Skeletal muscle tissue (tissue), 4 donors: Measurements from ENCODE around the gene RALGPS1. TPM values are rescaled to one million over a fixed set of nuclear protein-coding genes. Genes with fewer than 3 reads are reported as not detected.

Experiments
- H3K27ac ChIP-seq: one replicate; pipeline ENCODE4 v1.7.0; 2013; ENCODE audit warnings: mild to moderate bottlenecking, low read depth, low read length, inconsistent platforms
- H3K27me3 ChIP-seq, 3 donors: one replicate each; pipeline ENCODE4 v1.7.0; 2013; ENCODE audit warnings: low read length in 3 of 3; ENCODE audit not compliant: control insufficient read depth in 3 of 3, insufficient read depth in 3 of 3
- H3K36me3 ChIP-seq, 3 donors: one replicate each; pipeline ENCODE4 v1.7.0; 2013; ENCODE audit warnings: low read length in 3 of 3; ENCODE audit not compliant: control insufficient read depth in 3 of 3, insufficient read depth in 3 of 3
- H3K4me1 ChIP-seq, 3 donors: one replicate each; pipeline ENCODE4 v1.7.0; 2013; ENCODE audit warnings: low read length in 3 of 3, mild to moderate bottlenecking in 3 of 3; ENCODE audit not compliant: control insufficient read depth in 3 of 3, insufficient read depth in 3 of 3
- H3K4me3 ChIP-seq, 3 donors: one replicate each; pipeline ENCODE4 v1.7.0; 2013; ENCODE audit warnings: low read length in 3 of 3
- H3K9ac ChIP-seq, 3 donors: one replicate each; pipeline ENCODE4 v1.7.0; 2013; ENCODE audit warnings: low read length in 3 of 3, mild to moderate bottlenecking in 3 of 3, moderate library complexity in 2 of 3, low read depth in 1 of 3
- H3K9me3 ChIP-seq, 3 donors: one replicate each; pipeline ENCODE4 v1.7.0; 2013; ENCODE audit warnings: low read length in 3 of 3; ENCODE audit not compliant: control insufficient read depth in 3 of 3
- total RNA-seq: library from RNA; depleted of rRNA; stranded (reverse); fragments of >200 nt; gene quantifications from one replicate; pipeline ENCODE4 v1.2.3, GENCODE V29; 2014
- donor health status: Osteomylitis.

RALGPS1 gene
- total RNA-seq, 1 donor from 2014 or later: 9.4 TPM

DNA sequence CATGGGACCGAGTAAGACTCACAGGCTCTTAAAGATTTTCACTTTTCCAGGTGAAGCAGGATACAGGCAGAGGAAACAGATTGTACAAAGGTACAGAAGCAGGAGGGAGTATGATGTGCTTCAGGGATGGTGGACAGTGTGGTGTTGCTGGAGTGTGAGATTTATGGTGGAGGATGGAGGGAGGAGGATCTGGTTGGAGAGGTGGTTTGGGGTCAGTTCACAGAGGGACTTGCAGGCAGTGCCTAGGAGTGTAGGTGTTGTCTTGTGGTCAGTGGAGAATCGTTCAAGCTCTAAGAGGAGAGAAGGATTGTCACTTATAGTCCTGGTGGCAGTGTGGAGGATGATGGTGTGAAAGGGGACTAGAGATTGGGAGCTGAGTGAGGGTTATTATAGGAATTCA, 11.8 kb downstream of the RALGPS1 start:
- H3K9me3 ChIP-seq: no peaks in the 10 kb centered on the region
- H3K36me3 ChIP-seq: no peaks in the 10 kb centered on the region
- H3K27me3 ChIP-seq: no peaks in the 10 kb centered on the region
- H3K4me3 ChIP-seq: no peak overlapping the region
- no peaks in the 10 kb centered on the region for H3K4me1 ChIP-seq
- no peak overlapping the region for H3K27ac ChIP-seq
- H3K9ac ChIP-seq: no peak overlapping the region

DNA sequence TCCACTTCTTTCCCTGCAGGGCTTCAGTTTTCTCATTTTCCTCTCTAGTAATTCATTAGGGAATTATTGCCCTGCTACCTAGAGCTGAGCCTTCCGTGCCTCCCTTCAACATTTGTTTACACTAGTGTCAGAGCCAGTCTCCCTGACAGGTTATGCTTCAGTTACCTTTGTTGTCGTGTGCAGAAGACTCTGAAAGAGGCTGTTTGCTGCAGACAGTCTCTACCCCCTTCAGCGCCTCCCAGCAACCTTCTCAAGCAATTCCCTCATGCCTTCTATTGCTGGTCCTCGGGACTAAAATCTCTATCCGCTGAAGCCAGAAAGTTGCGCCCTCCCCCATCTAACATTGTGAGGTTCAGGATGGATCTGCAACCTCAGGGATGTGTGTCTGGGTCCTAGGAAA, 12.8 kb downstream of the RALGPS1 start:
- Histone ChIP-seq H3K9me3 (no peaks in the 10 kb centered on the region), H3K4me1 (no peaks in the 10 kb centered on the region), H3K9ac (no peak overlapping the region), H3K27ac (no peak overlapping the region), H3K4me3 (no peak overlapping the region), H3K36me3 (no peaks in the 10 kb centered on the region), H3K27me3 (no peaks in the 10 kb centered on the region)

- Histone ChIP-seq H3K27ac (no peak overlapping the region), H3K9me3 (no peaks in the 10 kb centered on the region), H3K27me3 (no peaks in the 10 kb centered on the region), H3K9ac (no peak overlapping the region), H3K36me3 (no peaks in the 10 kb centered on the region), H3K4me3 (no peak overlapping the region), H3K4me1 (peaks cover 0 to 4% (median 4%) of the 10 kb centered on the region in 3 donors)
These were observed 18.3 kb downstream of the RALGPS1 start for GRCh38 chr9:126932871-126933321.

DNA sequence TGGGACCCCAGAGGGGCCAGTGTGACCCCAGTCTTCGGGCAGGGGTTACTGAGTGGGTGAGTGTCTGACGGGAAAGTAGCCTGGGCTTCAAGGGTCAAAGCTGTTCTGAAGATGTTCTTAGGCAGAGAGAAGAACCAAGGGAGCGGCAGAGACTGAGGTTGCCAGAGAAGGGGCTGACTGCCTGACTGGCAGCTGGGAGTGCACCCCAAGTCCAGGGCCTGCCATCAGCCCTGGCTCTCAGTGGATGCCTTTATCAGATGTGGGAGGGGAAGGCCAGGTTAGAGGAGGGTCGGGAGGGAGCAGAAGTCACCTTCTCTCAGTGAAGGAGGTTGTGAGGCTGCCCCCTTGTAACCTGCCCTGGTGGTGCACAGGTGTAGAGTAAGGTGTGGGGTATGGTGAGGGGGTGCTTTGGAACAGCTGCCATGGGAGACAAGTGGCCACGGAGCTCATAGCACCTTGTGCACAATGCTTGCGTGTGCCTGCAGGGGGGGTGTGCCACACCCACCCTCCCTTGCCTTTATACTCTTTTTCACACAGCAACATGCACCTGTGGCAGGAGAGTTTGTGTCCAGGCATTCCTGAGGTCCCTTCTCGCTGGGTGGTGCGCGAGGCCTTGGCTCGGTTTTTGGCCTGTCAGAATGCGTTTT, 18.9 kb downstream of the RALGPS1 start:
- Histone ChIP-seq H3K27me3 (no peaks in the 10 kb centered on the region), H3K36me3 (no peaks in the 10 kb centered on the region), H3K4me3 (no peak overlapping the region), H3K9ac (no peak overlapping the region), H3K27ac (no peak overlapping the region), H3K4me1 (peaks cover 0 to 4% (median 4%) of the 10 kb centered on the region in 3 donors), H3K9me3 (no peaks in the 10 kb centered on the region)

- Histone ChIP-seq H3K4me3 (no peak overlapping the region), H3K9ac (no peak overlapping the region), H3K36me3 (no peaks in the 10 kb centered on the region), H3K9me3 (no peaks in the 10 kb centered on the region), H3K27ac (no peak overlapping the region), H3K4me1 (peaks cover 0 to 4% (median 4%) of the 10 kb centered on the region in 3 donors), H3K27me3 (no peaks in the 10 kb centered on the region)
These were observed 19.9 kb downstream of the RALGPS1 start for GRCh38 chr9:126934441-126934840.

- Histone ChIP-seq H3K4me3 (no peak overlapping the region), H3K4me1 (peaks cover 0 to 4% (median 4%) of the 10 kb centered on the region in 3 donors), H3K27me3 (no peaks in the 10 kb centered on the region), H3K9ac (peak overlapping the region in 1 of 3 donors; percentile 15), H3K36me3 (no peaks in the 10 kb centered on the region), H3K9me3 (no peaks in the 10 kb centered on the region), H3K27ac (no peak overlapping the region)
These were observed 21.0 kb downstream of the RALGPS1 start for GRCh38 chr9:126935630-126936029.

DNA sequence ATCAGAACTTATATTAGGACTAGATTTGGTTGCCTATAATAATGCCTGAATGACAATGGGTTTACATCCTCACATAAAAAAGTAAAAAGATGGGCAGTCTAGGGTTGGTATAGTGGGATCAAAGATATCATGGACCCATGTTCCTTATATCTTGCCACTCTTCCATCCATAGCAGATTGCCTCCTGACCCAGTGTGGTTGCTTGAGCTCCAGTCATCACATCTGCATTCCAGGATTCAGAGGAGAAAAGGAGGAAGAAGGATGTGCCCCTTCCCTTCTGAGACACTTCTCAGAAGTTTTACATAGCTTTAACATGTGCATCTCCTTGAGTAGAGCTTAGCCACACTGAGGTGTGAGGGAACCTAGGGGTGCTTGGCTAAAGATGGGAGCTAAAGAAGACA, 22.9 kb downstream of the RALGPS1 start:
- no peaks in the 10 kb centered on the region for H3K27me3 ChIP-seq
- H3K27ac ChIP-seq: no peak overlapping the region

GRCh38 chr9:126938327-126938726, 23.7 kb downstream of the RALGPS1 start:
- Histone ChIP-seq H3K4me3 (no peak overlapping the region), H3K36me3 (no peaks in the 10 kb centered on the region), H3K27ac (no peak overlapping the region), H3K4me1 (peaks cover under 1 to 4% (median 4%) of the 10 kb centered on the region in 3 donors), H3K9ac (no peak overlapping the region), H3K27me3 (no peaks in the 10 kb centered on the region), H3K9me3 (no peaks in the 10 kb centered on the region)

More for the DNA sequence above, 22.9 kb downstream of the RALGPS1 start:
- Histone ChIP-seq H3K9me3 (no peaks in the 10 kb centered on the region), H3K9ac (no peak overlapping the region), H3K36me3 (no peaks in the 10 kb centered on the region), H3K4me3 (no peak overlapping the region), H3K4me1 (peaks cover 0 to 4% (median 4%) of the 10 kb centered on the region in 3 donors)

- H3K4me3 ChIP-seq: no peak overlapping the region
- no peak overlapping the region for H3K27ac ChIP-seq
- no peaks in the 10 kb centered on the region for H3K9me3 ChIP-seq
- no peak overlapping the region for H3K9ac ChIP-seq
- H3K27me3 ChIP-seq: no peaks in the 10 kb centered on the region
- H3K36me3 ChIP-seq: no peaks in the 10 kb centered on the region
- peaks cover 4 to 10% (median 6%) of the 10 kb centered on the region in 3 donors for H3K4me1 ChIP-seq
These were observed 25.2 kb downstream of the RALGPS1 start for GRCh38 chr9:126939821-126940221.

DNA sequence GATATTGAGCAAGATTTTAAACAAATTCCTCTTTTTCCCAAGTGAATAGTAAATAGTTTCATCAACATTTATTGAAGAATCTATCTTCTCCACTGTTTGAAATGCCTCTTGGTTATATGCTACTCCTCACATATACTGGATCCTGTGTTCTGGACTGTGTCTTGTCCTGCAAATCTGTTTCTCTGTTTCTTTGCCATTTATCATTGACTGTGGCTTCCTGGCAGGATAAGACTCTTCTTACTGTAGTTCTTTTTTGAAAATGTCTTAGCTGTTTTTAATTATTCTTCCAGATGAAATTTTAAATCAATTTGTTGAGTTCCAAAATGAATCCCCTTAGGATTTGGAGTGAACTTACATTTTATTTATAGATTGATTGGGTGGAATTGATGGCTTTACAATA, 27.8 kb downstream of the RALGPS1 start:
- no peak overlapping the region for H3K9ac ChIP-seq
- no peaks in the 10 kb centered on the region for H3K36me3 ChIP-seq
- H3K9me3 ChIP-seq: no peaks in the 10 kb centered on the region
- H3K4me3 ChIP-seq: no peak overlapping the region
- no peaks in the 10 kb centered on the region for H3K27me3 ChIP-seq
- peaks cover 0 to 6% (median 6%) of the 10 kb centered on the region in 3 donors for H3K4me1 ChIP-seq
- H3K27ac ChIP-seq: no peak overlapping the region
